Thyroid gland (tissue), 4 donors: Measurements from ENCODE around the gene ACBD6. TPM values are rescaled to one million over a fixed set of nuclear protein-coding genes. Genes with fewer than 3 reads are reported as not detected.
A peak's percentile ranks its signal among the peaks of the same experiment; 100 is the strongest.

Source experiments
- DNase-seq, 2 donors: peaks; one replicate each; pipeline ENCODE4 v3.0.0-alpha.2; 2019
- H3K27ac ChIP-seq, 3 donors: fragments of 200-600 bp; sonication (generic); 1 replicate in 2 of 3; 2 replicates in 1 of 3; pipeline ENCODE4 v1.5.1; 2016 to 2019; ENCODE audit warnings: mild to moderate bottlenecking in 1 of 3, moderate library complexity in 1 of 3
- H3K27me3 ChIP-seq: fragments of 200-600 bp; sonication (generic); one replicate; pipeline ENCODE4 v1.5.1; 2019
- H3K36me3 ChIP-seq, 2 donors: fragments of 200-600 bp; sonication (generic); one replicate each; pipeline ENCODE4 v1.5.1; 2016 to 2019
- H3K4me1 ChIP-seq, 2 donors: fragments of 200-600 bp; sonication (generic); one replicate each; pipeline ENCODE4 v1.5.1; 2017 to 2019
- H3K4me3 ChIP-seq, 3 donors: fragments of 200-600 bp; sonication (generic); replicated peaks in 1 of 3; 1 replicate in 2 of 3; 2 replicates in 1 of 3; pipeline ENCODE4 v1.5.1; 2016; ENCODE audit warnings: mild to moderate bottlenecking in 1 of 3
- H3K9me3 ChIP-seq: fragments of 200-600 bp; sonication (generic); one replicate; pipeline ENCODE4 v1.5.1; 2017
- POLR2A ChIP-seq, 2 donors: fragments of 450-650 bp; IDR thresholded peaks; one replicate each; pipeline ENCODE4 v1.6.1; 2017; ENCODE audit warnings: antibody characterized with exemption in 2 of 2, mild to moderate bottlenecking in 2 of 2, moderate library complexity in 1 of 2
- WGBS, 2 donors: methylation state at CpG; one replicate each; pipeline ENCODE4 v1.1.5; 2017; 5-methylcytosine and 5-hydroxymethylcytosine counted together
- intact Hi-C: fragments of 100-400 bp; cut with DNase I; formaldehyde crosslinking; loops from one replicate; pipeline ENCODE4 v1.15.1; 2023
- total RNA-seq, 4 donors: library from RNA; depleted of rRNA; stranded (reverse); fragments of >200 nt; gene quantifications; one replicate each; pipeline ENCODE4 v1.2.3, GENCODE V29; 2016
- TF ChIP-seq, protein P1 (sequence below), 6 experiments: fragments of 200-600 bp in 3 of 6; fragments of 450-650 bp in 3 of 6; sonication (generic) in 3 of 6; IDR thresholded peaks; one replicate each; pipeline ENCODE4 v1.5.1; 2016 to 2019; ENCODE audit warnings: antibody characterized with exemption in 6 of 6, mild to moderate bottlenecking in 2 of 6, inconsistent platforms in 1 of 6, moderate library complexity in 1 of 6

ACBD6 gene
- total RNA-seq, 4 donors from 2014 or later = 52.6 to 66.5 (median 57.2) TPM

DNA sequence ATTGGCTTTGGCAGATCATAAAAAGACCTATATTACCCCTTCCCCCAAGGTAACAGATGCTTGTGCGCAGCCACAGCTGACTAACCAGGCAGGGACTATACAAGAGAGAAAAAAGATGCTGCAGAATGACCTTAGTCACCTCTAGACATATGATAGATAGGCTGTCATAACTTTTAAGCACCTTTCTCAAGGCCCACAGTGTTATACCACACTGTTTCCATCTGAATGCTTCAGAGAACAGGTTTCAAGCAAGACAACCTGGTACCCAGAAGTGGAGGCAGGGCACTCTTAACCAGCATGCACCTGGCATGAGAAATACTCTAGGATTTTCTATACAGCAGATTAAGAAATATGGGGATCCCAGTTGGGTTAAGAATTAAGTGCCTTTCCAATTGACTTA lies 43.6 kb upstream of the ACBD6 start:
- TF ChIP-seq POLR2A (IDR thresholded peaks at IDR 0.05) = no peak
- TF ChIP-seq, protein P1, sequence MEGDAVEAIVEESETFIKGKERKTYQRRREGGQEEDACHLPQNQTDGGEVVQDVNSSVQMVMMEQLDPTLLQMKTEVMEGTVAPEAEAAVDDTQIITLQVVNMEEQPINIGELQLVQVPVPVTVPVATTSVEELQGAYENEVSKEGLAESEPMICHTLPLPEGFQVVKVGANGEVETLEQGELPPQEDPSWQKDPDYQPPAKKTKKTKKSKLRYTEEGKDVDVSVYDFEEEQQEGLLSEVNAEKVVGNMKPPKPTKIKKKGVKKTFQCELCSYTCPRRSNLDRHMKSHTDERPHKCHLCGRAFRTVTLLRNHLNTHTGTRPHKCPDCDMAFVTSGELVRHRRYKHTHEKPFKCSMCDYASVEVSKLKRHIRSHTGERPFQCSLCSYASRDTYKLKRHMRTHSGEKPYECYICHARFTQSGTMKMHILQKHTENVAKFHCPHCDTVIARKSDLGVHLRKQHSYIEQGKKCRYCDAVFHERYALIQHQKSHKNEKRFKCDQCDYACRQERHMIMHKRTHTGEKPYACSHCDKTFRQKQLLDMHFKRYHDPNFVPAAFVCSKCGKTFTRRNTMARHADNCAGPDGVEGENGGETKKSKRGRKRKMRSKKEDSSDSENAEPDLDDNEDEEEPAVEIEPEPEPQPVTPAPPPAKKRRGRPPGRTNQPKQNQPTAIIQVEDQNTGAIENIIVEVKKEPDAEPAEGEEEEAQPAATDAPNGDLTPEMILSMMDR (IDR thresholded peaks at IDR 0.05) = no peak
- Histone ChIP-seq H3K4me1 (peaks cover 30 to 42% of the 10 kb centered on the region in 2 donors), H3K9me3 (no peaks in the 10 kb centered on the region), H3K4me3 (no peak overlapping the region), H3K27ac (no peak overlapping the region), H3K36me3 (no peaks in the 10 kb centered on the region), H3K27me3 (no peaks in the 10 kb centered on the region)
- intact Hi-C loops = no loop called here
- WGBS, 2 donors = 96% methylated on average over 1 of the region's 1 CpG
- DNase-seq = peak in 1 of 2 donors; percentile 17

DNA sequence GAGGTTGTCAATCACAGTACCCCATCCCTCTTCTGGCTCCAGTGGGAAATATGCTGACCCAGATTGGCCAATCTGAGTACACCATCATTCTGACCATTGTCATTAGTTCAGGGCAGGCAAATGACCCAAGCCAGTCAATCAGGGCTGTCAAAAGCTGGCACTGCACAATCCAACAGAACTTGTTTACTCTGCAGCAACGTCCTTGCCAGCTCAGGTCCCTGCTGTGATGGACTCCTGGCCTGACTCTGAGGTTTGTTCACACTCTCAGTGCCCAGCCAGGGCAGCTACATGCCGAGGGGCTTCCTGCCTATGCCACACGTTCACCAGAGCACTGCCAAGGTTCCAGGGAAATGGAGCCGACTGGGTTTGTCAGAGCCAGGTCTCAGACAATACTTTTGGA lies 41.7 kb upstream of the ACBD6 start:
- H3K27ac ChIP-seq = no peak overlapping the region
- 33 to 50% methylated on average over 1 to 2 of the region's 4 CpGs for WGBS, 2 donors
- no peak overlapping the region for H3K4me3 ChIP-seq
- H3K27me3 ChIP-seq = no peaks in the 10 kb centered on the region
- no peaks in the 10 kb centered on the region for H3K36me3 ChIP-seq
- no peaks in the 10 kb centered on the region for H3K9me3 ChIP-seq
- peak; percentile 29 to 61 for DNase-seq
- H3K4me1 ChIP-seq = peaks cover 24 to 37% of the 10 kb centered on the region in 2 donors
- intact Hi-C loops = no loop called here
- TF ChIP-seq POLR2A (IDR thresholded peaks at IDR 0.05) = no peak
- TF ChIP-seq, protein P1 (IDR thresholded peaks at IDR 0.05) = no peak

DNA sequence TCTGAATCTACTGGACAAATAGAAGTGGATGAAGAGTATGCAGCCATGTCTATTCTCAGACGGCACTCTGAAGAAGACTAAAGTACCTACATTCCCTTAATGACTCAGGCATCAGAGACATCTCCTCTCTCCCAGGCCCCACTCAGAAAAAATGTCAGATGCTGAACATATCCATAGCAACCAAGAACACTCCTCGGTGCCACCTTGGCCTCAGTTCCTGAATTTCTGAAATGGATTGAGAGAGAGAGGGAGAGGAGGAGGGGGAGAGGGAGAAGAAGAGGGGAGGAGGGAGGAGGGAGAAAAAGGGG lies 40.4 kb upstream of the ACBD6 start:
- WGBS, 2 donors = 20 to 26% methylated on average over 2 of the region's 2 CpGs
- no peak for DNase-seq
- TF ChIP-seq POLR2A (IDR thresholded peaks at IDR 0.05) = no peak
- TF ChIP-seq, protein P1 (IDR thresholded peaks at IDR 0.05) = no peak
- Histone ChIP-seq H3K4me3 (no peak overlapping the region), H3K4me1 (peaks cover 17 to 32% of the 10 kb centered on the region in 2 donors), H3K36me3 (no peaks in the 10 kb centered on the region), H3K27me3 (no peaks in the 10 kb centered on the region), H3K27ac (peak overlapping the region; percentile 46 to 75 (median 73)), H3K9me3 (no peaks in the 10 kb centered on the region)
- intact Hi-C loops = no loop called here

GRCh38 chr1:180542113-180542837 lies 39.9 kb upstream of the ACBD6 start:
- H3K36me3 ChIP-seq = no peaks in the 10 kb centered on the region
- H3K9me3 ChIP-seq = no peaks in the 10 kb centered on the region
- no peaks in the 10 kb centered on the region for H3K27me3 ChIP-seq
- intact Hi-C loops = no loop called here
- peak; percentile 70 to 77 for DNase-seq
- 26 to 30% methylated on average over 9 of the region's 9 CpGs for WGBS, 2 donors
- TF ChIP-seq POLR2A (IDR thresholded peaks at IDR 0.05) = peak in 1 of 2 donors; percentile 6
- TF ChIP-seq, protein P1 (IDR thresholded peaks at IDR 0.05) = no peak
- H3K4me1 ChIP-seq = peaks cover 17 to 32% of the 10 kb centered on the region in 2 donors
- peak overlapping the region; percentile 46 to 75 (median 73) for H3K27ac ChIP-seq
- H3K4me3 ChIP-seq = no peak overlapping the region

DNA sequence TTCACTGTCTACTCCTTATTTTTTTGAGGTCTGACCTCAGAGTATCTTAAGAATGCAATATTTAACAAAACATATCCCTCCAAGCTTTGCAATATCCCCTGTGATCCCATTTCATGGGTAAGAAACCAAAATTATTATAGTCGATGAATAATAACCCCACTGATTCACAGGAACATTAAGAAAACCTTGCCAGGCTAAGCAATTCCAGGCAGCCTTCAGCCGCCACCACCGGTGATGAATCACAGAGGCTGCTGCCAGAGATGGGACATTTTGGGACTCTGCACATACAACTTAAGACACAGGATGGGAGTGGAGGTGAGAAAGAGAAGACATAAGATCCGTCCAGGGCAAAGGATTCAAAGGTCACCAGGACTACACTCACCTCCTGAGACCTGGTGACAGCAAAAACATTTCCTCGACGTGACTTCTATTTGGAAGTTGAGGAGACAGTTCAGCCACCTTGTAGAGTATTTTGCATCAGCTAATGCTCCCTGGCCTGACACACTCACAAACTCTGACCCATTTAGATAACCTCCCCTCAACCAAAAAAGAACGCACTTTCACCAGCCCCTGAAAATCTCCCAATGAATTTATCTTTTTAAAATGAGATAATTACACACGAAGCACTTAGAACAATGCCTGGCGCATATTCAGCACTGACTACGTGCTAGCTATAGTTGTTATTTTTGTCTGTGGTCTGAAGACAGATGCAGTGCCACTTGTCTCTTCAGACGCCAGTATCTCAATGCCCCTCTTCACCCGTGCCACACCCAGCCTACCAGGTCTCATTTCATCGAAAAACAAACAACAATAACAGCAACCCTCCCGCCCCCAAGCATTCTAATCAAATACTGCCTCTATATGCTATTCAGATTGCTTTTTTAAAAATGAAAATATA lies 38.6 kb upstream of the ACBD6 start:
- Histone ChIP-seq H3K27me3 (no peaks in the 10 kb centered on the region), H3K9me3 (no peaks in the 10 kb centered on the region), H3K36me3 (no peaks in the 10 kb centered on the region), H3K4me1 (peaks cover 17 to 32% of the 10 kb centered on the region in 2 donors), H3K27ac (peak overlapping the region in 1 of 3 donors; percentile 46), H3K4me3 (no peak overlapping the region)
- 78 to 82% methylated on average over 14 of the region's 14 CpGs for WGBS, 2 donors
- intact Hi-C loops = no loop called here
- no peak for TF ChIP-seq POLR2A (IDR thresholded peaks at IDR 0.05)
- TF ChIP-seq, protein P1 (IDR thresholded peaks at IDR 0.05) = no peak
- DNase-seq = no peak
